SK-N-SH (cell line): ENCODE results near the gene HHEX.

Experiments
- EP300 ChIP-seq, 2 experiments: IDR thresholded peaks; 2 replicates each; pipeline versions ENCODE4 v1.4.0 to v1.6.1; 2012; ENCODE audit warnings: borderline replicate concordance in 1 of 2, low read depth in 1 of 2, low read length in 1 of 2
- EZH2phosphoT487 ChIP-seq: fragments of 200-600 bp; sonication (generic); IDR thresholded peaks from 2 replicates; pipeline ENCODE4 v1.6.1; 2017; ENCODE audit warnings: low read depth, mixed run types, mild to moderate bottlenecking, antibody characterized with exemption, moderate library complexity, borderline replicate concordance
- FOXJ3 ChIP-seq: sonication (generic); formaldehyde crosslinking; IDR thresholded peaks from 2 replicates; pipeline ENCODE4 v1.5.1; 2020; ENCODE audit warnings: mild to moderate bottlenecking, missing genetic modification reagents
- MAX ChIP-seq: IDR thresholded peaks from 2 replicates; pipeline ENCODE4 v1.4.0; 2012; ENCODE audit warnings: low read depth
- NFIC ChIP-seq: IDR thresholded peaks from 2 replicates; pipeline ENCODE4 v1.4.0; 2012; ENCODE audit warnings: borderline replicate concordance
- RFX5 ChIP-seq: IDR thresholded peaks from 2 replicates; pipeline ENCODE4 v1.6.1; 2012; ENCODE audit warnings: mild to moderate bottlenecking, improper control_type of control experiment, low read length
- TF ChIP-seq, protein P1 (sequence below): fragments of 200-600 bp; sonication (generic); IDR thresholded peaks from 2 replicates; pipeline ENCODE4 v1.6.1; 2017; ENCODE audit warnings: antibody characterized with exemption, mild to moderate bottlenecking, moderate library complexity

GRCh38 chr10:92667078-92667477, 22.7 kb upstream of the HHEX start:
- TF ChIP-seq FOXJ3 (CRISPR knock-in tag): no peak
- no peak for TF ChIP-seq RFX5
- no peak for TF ChIP-seq MAX
- no peak for TF ChIP-seq EZH2phosphoT487
- TF ChIP-seq, protein P1, sequence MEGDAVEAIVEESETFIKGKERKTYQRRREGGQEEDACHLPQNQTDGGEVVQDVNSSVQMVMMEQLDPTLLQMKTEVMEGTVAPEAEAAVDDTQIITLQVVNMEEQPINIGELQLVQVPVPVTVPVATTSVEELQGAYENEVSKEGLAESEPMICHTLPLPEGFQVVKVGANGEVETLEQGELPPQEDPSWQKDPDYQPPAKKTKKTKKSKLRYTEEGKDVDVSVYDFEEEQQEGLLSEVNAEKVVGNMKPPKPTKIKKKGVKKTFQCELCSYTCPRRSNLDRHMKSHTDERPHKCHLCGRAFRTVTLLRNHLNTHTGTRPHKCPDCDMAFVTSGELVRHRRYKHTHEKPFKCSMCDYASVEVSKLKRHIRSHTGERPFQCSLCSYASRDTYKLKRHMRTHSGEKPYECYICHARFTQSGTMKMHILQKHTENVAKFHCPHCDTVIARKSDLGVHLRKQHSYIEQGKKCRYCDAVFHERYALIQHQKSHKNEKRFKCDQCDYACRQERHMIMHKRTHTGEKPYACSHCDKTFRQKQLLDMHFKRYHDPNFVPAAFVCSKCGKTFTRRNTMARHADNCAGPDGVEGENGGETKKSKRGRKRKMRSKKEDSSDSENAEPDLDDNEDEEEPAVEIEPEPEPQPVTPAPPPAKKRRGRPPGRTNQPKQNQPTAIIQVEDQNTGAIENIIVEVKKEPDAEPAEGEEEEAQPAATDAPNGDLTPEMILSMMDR: no peak
- no peak for TF ChIP-seq NFIC
- TF ChIP-seq EP300 (IDR thresholded peaks at IDR 0.05; ENCODE audit: borderline replicate concordance in 1 of 2, low read depth in 1 of 2, low read length in 1 of 2): no peak
